ENCODE data around the gene NPY. TPM values are rescaled to one million over a fixed set of nuclear protein-coding genes. Genes with fewer than 3 reads are reported as not detected.

NPY gene
- total RNA-seq, 1 experiment from 2014 or later = not detected

DNA sequence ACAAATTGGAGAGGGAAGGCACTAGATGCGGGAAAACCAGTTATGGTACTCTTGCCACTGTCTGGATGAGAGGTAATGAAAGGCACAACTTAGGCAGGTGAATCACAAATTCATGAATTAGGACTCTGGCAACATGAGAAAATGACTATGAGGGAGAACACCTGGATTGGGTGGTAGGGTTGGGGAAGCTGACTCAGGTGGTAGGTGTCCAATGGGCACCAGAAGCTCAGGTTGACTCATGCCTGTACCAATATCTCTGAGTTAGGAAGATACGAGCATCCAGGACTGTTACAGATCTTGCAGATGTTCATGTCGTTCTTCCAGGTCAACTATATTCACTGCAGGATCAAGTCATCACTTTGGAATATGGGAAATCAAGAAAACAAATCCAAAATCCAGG is 56.7 kb downstream of the NPY start:
- Histone ChIP-seq H4K20me1 (ENCODE audit: control insufficient read depth, insufficient read depth, insufficient read length) (no peaks in the 10 kb centered on the region), H3K23me2 (ENCODE audit: insufficient read length, low read depth, low read length, poor library complexity, severe bottlenecking) (no peaks in the 10 kb centered on the region), H2BK15ac (ENCODE audit: low read depth, low read length) (no peak overlapping the region), H2AFZ (ENCODE audit: low read length) (no peak overlapping the region), H3K27ac (ENCODE audit: insufficient read length, low read depth, low read length) (no peak overlapping the region), H3K9ac (ENCODE audit: extremely low read depth, insufficient read length, low read length) (no peak overlapping the region), H3K79me2 (ENCODE audit: insufficient read depth, low read length) (no peaks in the 10 kb centered on the region), H4K91ac (ENCODE audit: insufficient read length, low read depth, low read length) (no peak overlapping the region), H2BK5ac (ENCODE audit: insufficient read length, low read length) (no peak overlapping the region), H3K4me1 (ENCODE audit: insufficient read depth, low read length) (peaks cover 12% of the 10 kb centered on the region), H4K8ac (replicated peaks; ENCODE audit: insufficient read length, low read depth, low read length) (no peak overlapping the region), H3K18ac (ENCODE audit: insufficient read length, low read depth, low read length) (no peak overlapping the region), H3K9me3 (ENCODE audit: control insufficient read depth, low read depth, low read length) (no peaks in the 10 kb centered on the region), H3K4me2 (ENCODE audit: insufficient read depth, insufficient read length, low read length) (no peak overlapping the region), H4K5ac (ENCODE audit: insufficient read length, low read depth, low read length) (no peak overlapping the region), H3K56ac (ENCODE audit: insufficient read length, low read depth, low read length) (no peak overlapping the region), H3K79me1 (ENCODE audit: insufficient read depth, low read depth, low read length, poor library complexity, severe bottlenecking) (no peaks in the 10 kb centered on the region), H3K14ac (ENCODE audit: insufficient read depth, low read length) (no peak overlapping the region), H2BK20ac (ENCODE audit: low read depth, low read length, poor library complexity, severe bottlenecking) (no peak overlapping the region), H3K4ac (ENCODE audit: low read depth, low read length) (no peak overlapping the region), H3K27me3 (ENCODE audit: insufficient read depth, low read length) (peaks cover 11% of the 10 kb centered on the region; the same call in 1 of the 2 replicates), H2AK5ac (ENCODE audit: insufficient read length, low read length) (no peak overlapping the region), H3T11ph (ENCODE audit: low read length) (no peak overlapping the region), H2BK120ac (ENCODE audit: low read depth, low read length, poor library complexity, severe bottlenecking) (no peak overlapping the region), H3K23ac (ENCODE audit: insufficient read length, low read depth, low read length) (no peak overlapping the region), H2BK12ac (ENCODE audit: insufficient read length, low read depth, low read length) (no peak overlapping the region)
- Mint-ChIP-seq H3K27ac (no peak overlapping the region), H3K27me3 (ENCODE audit: low read depth) (no peaks in the 10 kb centered on the region; the same call in 1 of the 2 replicates), H3K4me1 (peaks cover 28 to 29% of the 10 kb centered on the region in 2 experiments), H3K36me3 (ENCODE audit: insufficient read depth in 1 of 3, low read depth in 3 of 3) (no peaks in the 10 kb centered on the region), H3K9me3 (no peaks in the 10 kb centered on the region), H3K4me3 (no peak overlapping the region)
- TF ChIP-seq, protein P1, sequence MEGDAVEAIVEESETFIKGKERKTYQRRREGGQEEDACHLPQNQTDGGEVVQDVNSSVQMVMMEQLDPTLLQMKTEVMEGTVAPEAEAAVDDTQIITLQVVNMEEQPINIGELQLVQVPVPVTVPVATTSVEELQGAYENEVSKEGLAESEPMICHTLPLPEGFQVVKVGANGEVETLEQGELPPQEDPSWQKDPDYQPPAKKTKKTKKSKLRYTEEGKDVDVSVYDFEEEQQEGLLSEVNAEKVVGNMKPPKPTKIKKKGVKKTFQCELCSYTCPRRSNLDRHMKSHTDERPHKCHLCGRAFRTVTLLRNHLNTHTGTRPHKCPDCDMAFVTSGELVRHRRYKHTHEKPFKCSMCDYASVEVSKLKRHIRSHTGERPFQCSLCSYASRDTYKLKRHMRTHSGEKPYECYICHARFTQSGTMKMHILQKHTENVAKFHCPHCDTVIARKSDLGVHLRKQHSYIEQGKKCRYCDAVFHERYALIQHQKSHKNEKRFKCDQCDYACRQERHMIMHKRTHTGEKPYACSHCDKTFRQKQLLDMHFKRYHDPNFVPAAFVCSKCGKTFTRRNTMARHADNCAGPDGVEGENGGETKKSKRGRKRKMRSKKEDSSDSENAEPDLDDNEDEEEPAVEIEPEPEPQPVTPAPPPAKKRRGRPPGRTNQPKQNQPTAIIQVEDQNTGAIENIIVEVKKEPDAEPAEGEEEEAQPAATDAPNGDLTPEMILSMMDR (conservative IDR thresholded peaks at IDR 0.05) = no peak
- no CpG with 5 or more reads among the region's 3 CpGs for WGBS (ENCODE audit: extremely low coverage, insufficient read length, low lambda C conversion rate)
- DNase-seq = no peak

All from H9 (cell line).